Inflammatory macrophage treated with lipopolysaccharide for 4 hours (primary cell): ENCODE results near the gene MAP6.

Source experiments
- DNase-seq: peaks from one replicate; pipeline ENCODE4 v3.0.0-alpha.2; 2020

Gene MAP6

GRCh38 chr11:75627906-75628668, 40.8 kb downstream of the MAP6 start:
- no peak for DNase-seq

DNA sequence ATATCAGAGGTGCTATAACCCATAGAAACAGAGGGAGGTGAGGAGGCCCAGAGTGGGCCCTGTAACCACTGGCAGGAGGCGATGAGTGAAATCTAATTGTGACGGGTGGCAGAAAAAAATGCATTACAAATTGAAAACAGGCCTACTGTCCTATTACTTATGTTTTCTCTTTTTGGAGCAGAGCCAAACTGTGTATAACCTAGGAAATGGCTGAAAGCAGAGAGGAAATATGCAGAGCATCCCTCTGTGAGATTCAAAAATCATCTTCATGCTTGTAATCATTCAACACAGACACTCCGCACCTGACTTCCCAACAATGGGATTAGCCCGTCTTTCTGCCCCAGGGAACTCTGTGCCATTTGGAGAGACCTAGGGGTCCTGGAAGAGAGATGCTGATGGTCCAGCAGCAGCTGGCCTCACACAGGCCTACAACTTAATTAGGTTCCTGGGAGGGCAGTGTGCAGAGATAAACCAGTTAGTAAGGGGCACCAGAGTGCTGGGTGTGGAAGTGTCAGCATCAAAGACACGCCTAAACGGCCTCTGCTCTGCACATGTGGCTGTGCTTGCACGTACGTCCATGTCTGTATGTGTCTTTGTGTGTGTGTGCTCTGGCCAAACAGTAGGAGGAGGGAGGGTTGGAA, 41.8 kb downstream of the MAP6 start:
- no peak for DNase-seq

DNA sequence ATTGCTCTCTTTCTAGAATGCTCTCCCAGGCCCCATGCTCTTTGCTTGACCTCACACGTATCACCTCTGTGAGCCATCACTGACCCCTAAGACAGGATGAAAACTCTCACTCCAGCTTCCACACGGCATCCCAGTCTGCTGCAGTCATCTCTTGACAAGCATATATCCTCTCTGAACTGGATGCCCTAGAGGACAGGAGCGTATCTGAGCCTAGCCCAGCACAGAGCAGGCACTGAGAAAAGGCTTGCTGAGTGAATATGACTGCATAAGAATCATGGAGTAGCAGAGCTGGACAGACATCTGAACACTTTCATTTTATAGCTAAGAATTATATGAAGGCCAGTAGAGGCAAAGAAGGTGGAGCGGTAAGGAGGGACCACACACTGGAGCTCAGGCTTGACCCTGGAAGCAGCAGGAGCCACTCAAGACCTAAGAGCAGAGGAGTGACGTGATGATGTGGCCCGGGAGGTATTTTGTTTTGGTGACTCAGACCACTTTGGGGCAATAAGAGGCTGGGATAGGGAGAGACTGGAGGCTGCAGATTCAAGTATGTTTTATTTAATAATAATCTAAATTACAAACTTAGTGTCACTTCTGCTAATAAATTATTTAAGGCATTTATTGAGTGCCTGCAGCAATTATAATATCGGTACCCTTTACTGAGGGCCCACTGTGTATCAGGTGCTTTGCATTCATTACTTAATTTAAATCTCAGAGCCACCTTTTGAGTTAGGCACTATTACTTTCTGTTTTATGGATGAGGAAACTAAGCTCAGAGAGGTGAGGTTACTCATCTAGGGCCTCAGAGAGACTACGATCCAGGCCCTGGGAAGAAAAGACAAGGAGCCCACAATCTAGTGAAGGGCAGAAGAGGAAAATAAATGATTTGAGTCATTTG, 42.6 kb downstream of the MAP6 start:
- no peak for DNase-seq

DNA sequence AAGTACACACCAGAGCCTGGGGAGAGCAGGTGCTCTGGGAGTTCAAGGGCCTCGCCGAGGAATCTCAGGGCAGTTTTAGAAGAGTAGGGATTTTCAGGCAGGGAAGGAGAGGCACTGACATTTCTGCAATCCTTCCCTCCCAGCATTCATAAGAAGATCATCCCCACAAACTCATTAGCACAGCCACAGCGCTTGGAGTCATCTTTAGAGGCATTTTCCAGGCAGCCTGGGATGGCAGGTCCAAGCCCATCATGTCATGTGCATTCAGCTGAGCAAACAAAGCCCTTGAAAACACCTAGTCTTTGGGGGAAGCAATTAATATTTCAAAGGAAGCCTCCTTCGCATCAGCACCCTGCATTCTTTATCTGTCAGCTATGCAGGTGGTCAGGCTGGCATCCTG, 43.8 kb downstream of the MAP6 start:
- no peak for DNase-seq

GRCh38 chr11:75616281-75616680, 52.6 kb downstream of the MAP6 start:
- no peak for DNase-seq

- no peak for DNase-seq
Observed at GRCh38 chr11:75615751-75616150, 53.1 kb downstream of the MAP6 start.

DNA sequence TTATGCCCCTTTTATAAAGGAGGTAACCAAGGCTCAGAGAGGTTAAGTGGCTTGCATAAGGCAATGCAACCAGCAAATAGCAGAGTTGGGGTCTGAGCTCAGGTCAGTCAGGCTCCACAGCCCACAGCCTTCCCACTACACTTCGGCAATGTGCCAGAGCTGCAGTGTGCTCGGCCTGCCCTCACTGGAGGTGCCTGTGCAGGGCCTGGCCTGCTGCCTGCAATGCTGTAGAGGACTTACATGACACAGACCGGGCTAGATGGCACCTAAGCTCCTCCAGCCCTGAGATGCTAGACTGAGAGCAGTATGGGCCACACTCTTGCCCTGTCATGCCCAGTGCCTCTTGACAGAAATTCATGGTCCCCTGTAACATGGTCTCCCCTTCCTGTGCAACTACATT, 57.0 kb downstream of the MAP6 start:
- no peak for DNase-seq

DNA sequence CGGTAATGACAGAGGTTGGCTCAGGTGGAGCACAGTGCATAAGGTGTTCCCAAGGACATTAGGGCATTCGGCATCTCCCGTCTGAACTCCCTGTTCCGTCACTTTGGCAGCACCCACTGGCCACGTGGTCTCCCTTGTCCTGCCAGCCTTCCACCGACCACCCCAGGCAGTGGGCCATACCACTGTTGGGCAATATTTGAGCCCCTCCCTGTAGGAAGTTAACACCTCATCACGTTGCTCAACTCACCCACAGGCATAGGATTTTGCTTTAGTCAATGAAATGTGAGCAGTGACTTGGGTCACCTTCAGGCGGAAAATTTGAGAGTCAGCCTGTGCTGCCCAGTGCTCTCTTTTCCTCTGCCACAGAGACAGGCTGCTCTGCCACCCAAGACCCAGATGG, 62.7 kb downstream of the MAP6 start:
- DNase-seq = no peak

DNA sequence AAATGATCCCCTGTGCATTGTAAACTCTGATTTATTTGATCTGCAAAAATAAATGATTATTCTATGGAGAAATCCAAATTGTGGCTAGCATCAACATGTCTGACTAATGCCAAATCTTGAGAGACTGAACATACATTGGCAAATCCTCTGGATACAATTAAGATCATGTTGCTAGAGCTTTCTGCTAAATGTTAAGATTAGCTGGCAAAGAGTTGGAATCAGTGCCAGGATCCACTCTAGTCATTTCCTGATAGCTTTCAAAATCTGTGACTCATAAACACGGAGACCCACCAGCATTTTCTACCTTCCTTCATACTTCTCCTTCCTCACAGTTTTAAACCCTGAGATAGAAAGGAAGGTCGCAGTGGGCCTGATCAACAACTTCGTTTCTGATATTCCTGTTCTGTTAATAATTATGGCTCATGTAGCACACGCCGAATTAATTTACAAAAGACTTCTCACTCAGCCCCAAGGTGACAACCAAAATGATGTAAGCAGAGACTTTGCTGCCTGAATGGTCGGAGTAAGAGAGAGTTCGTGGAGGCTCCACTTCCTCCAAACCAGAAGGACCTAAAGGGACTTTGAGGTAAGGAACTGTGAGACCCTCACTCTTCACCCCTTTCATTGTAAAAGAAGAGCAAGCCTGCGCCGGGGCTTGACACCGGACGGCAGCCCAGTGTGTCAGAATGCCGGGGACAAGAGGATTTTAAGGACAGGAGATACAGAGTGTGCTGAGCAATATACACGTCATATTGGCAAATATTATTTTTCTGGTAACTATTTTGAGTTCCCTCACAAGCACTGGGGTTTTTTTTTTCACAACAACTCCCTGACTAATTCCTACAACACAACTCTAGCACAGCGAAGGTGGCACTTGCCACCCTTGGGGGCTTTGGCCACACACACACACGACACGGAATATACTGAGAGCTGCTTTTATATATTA, 64.8 kb downstream of the MAP6 start:
- peak; percentile 7 for DNase-seq

DNA sequence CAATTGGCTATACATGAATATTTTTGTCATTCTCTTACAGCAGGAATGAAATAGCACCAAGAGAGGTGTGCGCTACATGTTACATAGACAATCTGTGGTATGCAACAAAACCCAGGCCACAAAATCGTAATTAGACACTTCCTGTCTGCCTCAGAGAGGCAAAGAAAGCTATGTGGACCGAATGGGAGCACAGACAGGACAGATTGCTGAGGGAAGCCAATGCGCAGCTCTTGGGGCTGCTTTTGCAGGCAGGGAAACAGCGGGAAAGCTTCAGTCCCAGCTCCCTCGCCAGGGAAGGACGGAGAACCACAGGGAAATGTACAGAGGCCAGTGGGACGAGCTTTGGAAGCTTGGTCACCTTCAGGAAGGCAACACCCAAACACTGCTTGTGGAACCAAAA, 65.9 kb downstream of the MAP6 start:
- no peak for DNase-seq

GRCh38 chr11:75601494-75601893, 67.3 kb downstream of the MAP6 start:
- DNase-seq = no peak

- no peak for DNase-seq
Observed at GRCh38 chr11:75600356-75600755, 68.5 kb downstream of the MAP6 start.

DNA sequence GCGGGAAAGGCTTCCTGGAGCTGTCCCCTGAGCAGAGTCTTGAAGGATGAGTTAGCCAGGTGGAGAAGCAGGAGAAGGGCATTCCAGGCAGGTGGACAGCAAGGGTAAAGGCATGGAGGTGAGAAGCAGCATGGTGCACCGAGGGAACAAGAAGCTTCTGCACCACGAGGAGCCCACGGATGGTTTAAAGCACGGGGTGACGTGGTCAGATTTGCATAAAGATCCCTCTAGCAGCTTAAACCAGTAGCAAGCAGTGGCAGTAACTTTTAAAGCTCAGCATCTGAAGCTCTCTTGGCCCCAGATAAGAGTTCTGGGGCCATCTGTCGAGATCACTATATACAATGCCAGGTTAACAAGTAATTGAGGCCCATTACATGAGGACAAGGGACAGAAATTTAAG, 69.9 kb downstream of the MAP6 start:
- no peak for DNase-seq

DNA sequence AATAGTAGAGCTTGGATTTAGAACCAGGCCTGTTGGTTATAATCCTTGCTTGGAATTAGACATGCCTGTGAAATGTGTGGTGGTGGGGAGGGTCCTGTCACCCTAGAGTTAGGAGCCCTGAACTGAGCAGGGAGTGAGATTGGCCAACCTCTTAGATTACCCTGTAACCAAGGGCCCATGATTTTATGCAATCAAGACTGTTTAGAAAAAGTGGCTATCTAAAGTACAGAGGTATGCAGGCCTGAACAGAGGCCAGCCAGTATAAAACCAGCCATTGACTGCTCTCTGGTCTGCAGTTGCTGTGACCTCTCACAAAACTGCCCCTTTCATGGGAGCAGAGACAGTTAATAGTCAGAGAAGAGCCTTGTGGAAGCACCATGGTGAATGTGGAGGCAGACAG, 70.6 kb downstream of the MAP6 start:
- DNase-seq = no peak

GRCh38 chr11:75597636-75598035, 71.2 kb downstream of the MAP6 start:
- no peak for DNase-seq

DNA sequence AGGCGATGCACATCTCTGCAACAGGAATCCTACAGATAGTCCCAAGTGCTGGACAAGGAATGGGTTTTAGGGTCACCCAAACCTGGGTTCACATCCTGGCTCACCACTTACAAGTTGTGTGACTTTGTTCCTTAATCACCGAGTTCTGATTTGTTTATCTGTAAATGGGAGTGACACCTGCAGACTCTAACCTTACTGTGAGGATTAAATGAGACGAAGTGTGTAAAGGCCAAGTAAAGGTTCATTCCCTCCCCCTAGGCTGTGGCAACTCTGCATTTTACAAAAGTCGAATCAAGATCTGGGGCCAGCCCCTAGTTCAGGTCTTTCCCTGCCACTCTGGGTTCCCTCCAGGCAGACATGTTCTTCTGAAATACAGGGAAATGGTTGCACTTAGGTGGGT, 71.9 kb downstream of the MAP6 start:
- no peak for DNase-seq

DNA sequence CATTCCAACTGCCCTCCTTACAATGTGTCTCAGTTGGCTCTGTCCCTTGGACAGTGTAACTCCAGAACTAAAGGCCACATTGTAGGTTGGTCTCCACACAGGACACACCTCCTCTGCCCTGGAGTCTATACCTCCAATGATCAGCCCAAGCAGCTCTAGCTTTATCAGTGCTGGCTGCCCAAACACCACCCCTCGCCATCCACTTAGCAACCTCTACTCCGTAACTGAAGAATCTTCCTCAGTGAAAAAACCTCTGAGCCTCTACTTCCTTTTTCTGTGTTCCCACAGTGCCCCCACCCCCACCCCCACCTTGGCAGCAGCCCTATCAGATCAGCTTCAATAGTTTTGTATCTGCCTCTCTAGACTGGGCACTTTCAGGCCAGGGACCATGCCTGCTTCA, 73.4 kb downstream of the MAP6 start:
- no peak for DNase-seq

DNA sequence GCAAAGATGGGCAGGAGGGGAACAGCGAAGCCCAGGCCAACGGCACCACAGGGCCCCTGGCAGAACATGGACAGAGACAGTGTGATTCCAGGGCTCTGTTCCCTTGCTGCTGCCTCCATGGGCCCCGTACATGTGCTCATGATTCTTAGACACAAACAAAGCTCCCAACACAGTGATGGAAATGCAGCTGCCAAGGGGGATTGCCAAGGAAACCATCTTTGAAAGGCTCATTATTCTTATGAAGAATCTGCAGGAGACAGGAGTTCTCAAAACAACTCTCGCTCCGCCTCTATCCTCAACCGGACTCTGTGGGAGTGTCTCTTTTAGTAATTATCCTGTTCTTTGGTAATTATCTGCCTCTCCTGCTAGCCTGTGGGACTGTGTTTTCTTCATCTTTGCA, 74.6 kb downstream of the MAP6 start:
- DNase-seq = no peak

DNA sequence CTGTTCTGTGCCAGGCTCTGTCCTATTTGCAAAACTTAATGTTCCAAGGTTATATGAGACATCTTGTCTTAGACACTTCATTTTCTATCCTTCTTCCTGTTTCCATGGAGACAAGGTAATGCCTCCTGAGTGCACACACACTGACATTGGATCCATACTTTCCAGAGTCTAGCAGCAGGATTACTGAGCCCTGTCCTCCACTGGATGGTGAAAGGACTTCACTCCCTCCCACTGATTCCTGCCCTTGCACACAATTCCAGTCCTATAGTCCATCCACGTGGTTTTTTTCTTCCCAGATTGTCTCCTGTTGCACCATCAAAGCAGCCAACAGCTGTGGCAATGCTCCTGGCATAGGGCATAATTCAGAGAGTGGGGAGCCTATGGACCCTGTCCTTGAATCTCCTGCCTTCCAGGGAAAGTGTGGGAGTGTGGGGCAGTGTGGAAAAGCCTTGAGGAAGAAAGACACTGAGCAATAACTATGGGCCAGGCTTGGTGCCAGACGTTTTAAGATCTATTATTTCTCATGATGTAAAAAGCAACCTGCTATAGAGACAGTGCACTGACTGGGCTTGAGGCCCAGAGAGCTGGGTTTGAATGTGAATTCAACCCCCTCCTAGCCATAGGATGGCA, 75.4 kb downstream of the MAP6 start:
- no peak for DNase-seq

DNA sequence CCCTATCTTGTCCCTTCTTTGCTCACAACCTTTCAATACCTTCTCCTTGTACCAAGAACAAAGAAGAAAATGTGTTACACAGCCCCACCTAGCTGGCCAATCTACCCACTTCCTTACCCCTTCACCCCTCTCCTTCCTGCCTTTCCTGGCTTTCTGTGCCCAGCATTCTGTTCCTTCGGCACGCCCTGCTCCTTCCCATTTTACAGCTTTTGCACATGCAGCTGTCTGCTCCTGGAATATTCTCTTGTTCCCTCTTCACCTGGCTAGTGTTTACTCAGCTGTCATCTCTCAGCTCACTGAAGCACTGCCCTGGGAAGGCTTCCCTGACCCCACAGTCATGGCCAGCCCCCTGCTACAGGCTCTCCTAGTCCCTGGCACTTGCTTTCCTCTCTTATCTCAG, 76.1 kb downstream of the MAP6 start:
- DNase-seq = no peak

DNA sequence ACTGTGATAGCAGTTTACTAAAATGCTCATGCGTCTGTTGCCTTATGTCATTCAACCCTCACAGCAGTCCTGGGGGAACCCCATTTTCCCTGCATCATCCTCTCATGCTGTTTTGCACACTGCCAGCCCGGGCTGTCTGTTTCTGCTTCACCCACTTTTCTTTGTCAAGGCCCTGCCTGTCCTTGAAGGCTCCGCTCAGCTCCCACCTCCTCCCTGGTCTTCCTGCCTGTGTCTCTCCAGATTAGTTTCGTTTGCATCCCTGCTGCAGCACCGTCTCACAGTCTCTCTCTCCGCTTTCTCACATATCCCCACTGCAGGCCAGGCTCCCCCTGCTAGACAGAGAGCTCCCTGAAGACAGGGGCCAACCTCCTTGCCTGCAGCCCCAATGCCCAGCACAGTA, 76.9 kb downstream of the MAP6 start:
- DNase-seq = no peak

- no peak for DNase-seq
Observed at GRCh38 chr11:75591371-75591770, 77.5 kb downstream of the MAP6 start.
